ENCODE results near the gene SCG2. TPM values are rescaled to one million over a fixed set of nuclear protein-coding genes. Genes with fewer than 3 reads are reported as not detected.

The SCG2 gene
- total RNA-seq (ENCODE audit: insufficient read depth, low replicate concordance), result 90.3 TPM

GRCh38 chr2:223601932-223602666 lies at the start of gene SCG2:
TSS of gene SCG2 (minus strand) at chr2:223602361. CDS start at chr2:223599282, 3,079 bp downstream.
- peak; percentile 94 for DNase-seq (ENCODE audit: low spot score)

GRCh38 chr2:223649554-223650533 lies 47.7 kb upstream of the SCG2 start:
- DNase-seq (ENCODE audit: low spot score), result peak; percentile 20

GRCh38 chr2:223648755-223649154 lies 46.6 kb upstream of the SCG2 start:
- no peak for DNase-seq (ENCODE audit: low spot score)

GRCh38 chr2:223647258-223647952 lies 45.2 kb upstream of the SCG2 start:
- no peak for DNase-seq (ENCODE audit: low spot score)

GRCh38 chr2:223644136-223644535 lies 42.0 kb upstream of the SCG2 start:
- no peak for DNase-seq (ENCODE audit: low spot score)

- no peak for DNase-seq (ENCODE audit: low spot score)
Observed at GRCh38 chr2:223643309-223643708, 41.1 kb upstream of the SCG2 start.

- peak; percentile 26 for DNase-seq (ENCODE audit: low spot score)
Observed at GRCh38 chr2:223642506-223642905, 40.3 kb upstream of the SCG2 start.

GRCh38 chr2:223641082-223641481 lies 38.9 kb upstream of the SCG2 start:
- peak; percentile 98 for DNase-seq (ENCODE audit: low spot score)

- DNase-seq (ENCODE audit: low spot score), result peak; percentile 74
Observed at GRCh38 chr2:223635080-223635479, 32.9 kb upstream of the SCG2 start.

- no peak for DNase-seq (ENCODE audit: low spot score)
Observed at GRCh38 chr2:223634238-223634637, 32.1 kb upstream of the SCG2 start.

- DNase-seq (ENCODE audit: low spot score), result no peak
Observed at GRCh38 chr2:223633656-223634055, 31.5 kb upstream of the SCG2 start.

- DNase-seq (ENCODE audit: low spot score), result no peak
Observed at GRCh38 chr2:223632826-223633225, 30.7 kb upstream of the SCG2 start.

GRCh38 chr2:223626716-223627115 lies 24.6 kb upstream of the SCG2 start:
- DNase-seq (ENCODE audit: low spot score), result no peak

- no peak for DNase-seq (ENCODE audit: low spot score)
Observed at GRCh38 chr2:223625652-223626051, 23.5 kb upstream of the SCG2 start.

- no peak for DNase-seq (ENCODE audit: low spot score)
Observed at GRCh38 chr2:223621901-223622300, 19.7 kb upstream of the SCG2 start.

GRCh38 chr2:223619486-223620129 lies 17.4 kb upstream of the SCG2 start:
- no peak for DNase-seq (ENCODE audit: low spot score)

GRCh38 chr2:223618172-223619035 lies 16.2 kb upstream of the SCG2 start:
- DNase-seq (ENCODE audit: low spot score), result no peak

GRCh38 chr2:223614534-223614933 lies 12.4 kb upstream of the SCG2 start:
- DNase-seq (ENCODE audit: low spot score), result no peak

- DNase-seq (ENCODE audit: low spot score), result peak; percentile 98
Observed at GRCh38 chr2:223613017-223613950, 11.1 kb upstream of the SCG2 start.

Measured in umbilical cord (tissue), 2 donors.